IPS-18c (cell line): ENCODE results near the gene PSD4.

Source experiments
- H3K4me3 ChIP-seq: 2 replicates; pipeline ENCODE4 v1.7.0; 2013; ENCODE audit warnings: low read depth, mild to moderate bottlenecking, low read length, moderate library complexity; ENCODE audit not compliant: insufficient read depth
- H3K9me3 ChIP-seq: one replicate; pipeline ENCODE4 v1.6.1; 2013; ENCODE audit warnings: mild to moderate bottlenecking, low read length, moderate library complexity; ENCODE audit not compliant: control insufficient read depth, insufficient read depth

The PSD4 gene

GRCh38 chr2:113162869-113163268 lies 10.9 kb upstream of the PSD4 start:
- Histone ChIP-seq H3K9me3 (no peaks in the 10 kb centered on the region), H3K4me3 (no peak overlapping the region)

GRCh38 chr2:113164215-113164929 lies 9.4 kb upstream of the PSD4 start:
- Histone ChIP-seq H3K9me3 (no peaks in the 10 kb centered on the region), H3K4me3 (no peak overlapping the region)

GRCh38 chr2:113164930-113165585 lies 8.7 kb upstream of the PSD4 start:
- Histone ChIP-seq H3K4me3 (no peak overlapping the region), H3K9me3 (no peaks in the 10 kb centered on the region)

- Histone ChIP-seq H3K9me3 (no peaks in the 10 kb centered on the region), H3K4me3 (no peak overlapping the region)
Observed at GRCh38 chr2:113166187-113166645, 7.6 kb upstream of the PSD4 start.

GRCh38 chr2:113167115-113167932 lies 6.4 kb upstream of the PSD4 start:
- no peaks in the 10 kb centered on the region for H3K9me3 ChIP-seq
- H3K4me3 ChIP-seq, result no peak overlapping the region

- H3K9me3 ChIP-seq, result no peaks in the 10 kb centered on the region
- H3K4me3 ChIP-seq, result no peak overlapping the region
Observed at GRCh38 chr2:113167962-113168340, 5.8 kb upstream of the PSD4 start.

GRCh38 chr2:113169002-113169530 lies 4.7 kb upstream of the PSD4 start:
- H3K4me3 ChIP-seq, result no peak overlapping the region
- H3K9me3 ChIP-seq, result no peaks in the 10 kb centered on the region

- H3K9me3 ChIP-seq, result no peaks in the 10 kb centered on the region
Observed at GRCh38 chr2:113169586-113169985, 4.2 kb upstream of the PSD4 start.

GRCh38 chr2:113171334-113172075 lies 2.3 kb upstream of the PSD4 start:
- H3K4me3 ChIP-seq, result no peak overlapping the region
- H3K9me3 ChIP-seq, result no peaks in the 10 kb centered on the region

More at GRCh38 chr2:113169586-113169985, 4.2 kb upstream of the PSD4 start:
- no peak overlapping the region for H3K4me3 ChIP-seq

GRCh38 chr2:113172721-113173541 lies 840 bp upstream of the PSD4 start:
- Histone ChIP-seq H3K4me3 (no peak overlapping the region), H3K9me3 (no peaks in the 10 kb centered on the region)

- Histone ChIP-seq H3K4me3 (no peak overlapping the region), H3K9me3 (no peaks in the 10 kb centered on the region)
Observed at GRCh38 chr2:113174376-113174750, 592 bp downstream of the PSD4 start.

GRCh38 chr2:113175042-113175628 lies 1.4 kb downstream of the PSD4 start:
- Histone ChIP-seq H3K4me3 (no peak overlapping the region), H3K9me3 (no peaks in the 10 kb centered on the region)

GRCh38 chr2:113175736-113176695 lies 2.2 kb downstream of the PSD4 start:
- Histone ChIP-seq H3K9me3 (no peaks in the 10 kb centered on the region), H3K4me3 (no peak overlapping the region)

- Histone ChIP-seq H3K4me3 (no peak overlapping the region), H3K9me3 (no peaks in the 10 kb centered on the region)
Observed at GRCh38 chr2:113176696-113177355, 3.1 kb downstream of the PSD4 start.
